HPDE6-E6E7 (cell line): ENCODE results near the gene DGKE.

ENCODE experiments used
- DNase-seq: peaks from one replicate; pipeline ENCODE4 v3.0.0; 2011; ENCODE audit warnings: missing footprints; ENCODE audit errors: extremely low spot score

DGKE gene

GRCh38 chr17:56914581-56915273, 80.8 kb downstream of the DGKE start:
- no peak for DNase-seq

- DNase-seq: no peak
Measured at GRCh38 chr17:56917559-56918296, 83.8 kb downstream of the DGKE start.

- DNase-seq: no peak
Measured at GRCh38 chr17:56918916-56919315, 85.0 kb downstream of the DGKE start.
